NCI-H774 (cell line): ENCODE measurements around the gene DEFB119.
"Not testable (repeated sequence)": the region's sequence is repeated elsewhere in the genome, so short reads cannot be mapped to it uniquely, and the experiment has no call there.

ENCODE experiments used
- DNase-seq: peaks from one replicate; lab custom pipeline; 2025; lab: John Stamatoyannopoulos, UW

Gene DEFB119, protein sequence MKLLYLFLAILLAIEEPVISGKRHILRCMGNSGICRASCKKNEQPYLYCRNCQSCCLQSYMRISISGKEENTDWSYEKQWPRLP

GRCh38 chr20:31390490-31390889 is at the start of gene DEFB119:
DEFB119 (minus strand) TSS chr20:31390590; CDS start chr20:31390483, 107 bp downstream.
- no peak for DNase-seq

DNA sequence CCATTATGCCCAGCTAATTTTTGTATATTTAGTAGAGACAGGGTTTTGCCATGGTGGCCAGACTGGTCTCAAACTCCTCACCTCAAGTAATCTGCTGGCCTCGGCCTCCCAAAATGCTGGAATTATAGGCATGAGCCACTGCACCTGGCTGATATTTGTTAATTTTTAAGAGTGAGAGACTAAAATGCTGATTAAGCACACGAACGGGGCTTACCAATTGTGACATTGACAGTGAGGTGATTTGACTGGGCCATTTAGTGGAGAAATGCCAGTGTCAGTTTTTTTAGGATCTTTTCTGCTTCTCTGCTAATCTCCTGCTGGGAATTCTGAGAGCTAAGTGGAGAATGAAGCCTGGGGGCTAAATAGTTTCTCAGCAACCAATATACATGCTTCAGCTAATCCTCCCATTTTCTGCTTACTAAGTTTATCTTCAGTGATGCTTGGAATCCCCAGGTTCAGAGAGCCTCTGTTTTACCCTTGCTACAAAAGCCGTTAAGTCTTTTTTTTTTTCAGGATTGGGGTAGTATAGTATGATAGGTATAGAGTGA is 40.3 kb upstream of the DEFB119 start:
- DNase-seq, result no peak

DNA sequence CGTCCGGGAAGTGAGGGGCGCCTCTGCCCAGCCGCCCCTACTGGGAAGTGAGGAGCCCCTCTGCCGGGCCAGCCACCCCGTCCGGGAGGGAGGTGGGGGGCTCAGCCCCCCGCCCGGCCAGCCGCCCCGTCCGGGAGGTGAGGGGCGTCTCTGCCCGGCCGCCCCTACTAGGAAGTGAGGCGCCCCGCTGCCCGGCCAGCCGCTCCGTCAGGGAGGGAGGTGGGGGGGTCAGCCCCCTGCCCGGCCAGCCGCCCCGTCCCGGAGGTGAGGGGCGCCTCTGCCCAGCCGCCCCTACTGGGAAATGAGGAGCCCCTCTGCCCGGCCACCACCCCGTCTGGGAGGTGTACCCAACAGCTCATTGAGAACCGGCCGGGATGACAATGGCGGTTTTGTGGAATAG is 37.2 kb upstream of the DEFB119 start:
- DNase-seq, result not testable (repeated sequence)

DNA sequence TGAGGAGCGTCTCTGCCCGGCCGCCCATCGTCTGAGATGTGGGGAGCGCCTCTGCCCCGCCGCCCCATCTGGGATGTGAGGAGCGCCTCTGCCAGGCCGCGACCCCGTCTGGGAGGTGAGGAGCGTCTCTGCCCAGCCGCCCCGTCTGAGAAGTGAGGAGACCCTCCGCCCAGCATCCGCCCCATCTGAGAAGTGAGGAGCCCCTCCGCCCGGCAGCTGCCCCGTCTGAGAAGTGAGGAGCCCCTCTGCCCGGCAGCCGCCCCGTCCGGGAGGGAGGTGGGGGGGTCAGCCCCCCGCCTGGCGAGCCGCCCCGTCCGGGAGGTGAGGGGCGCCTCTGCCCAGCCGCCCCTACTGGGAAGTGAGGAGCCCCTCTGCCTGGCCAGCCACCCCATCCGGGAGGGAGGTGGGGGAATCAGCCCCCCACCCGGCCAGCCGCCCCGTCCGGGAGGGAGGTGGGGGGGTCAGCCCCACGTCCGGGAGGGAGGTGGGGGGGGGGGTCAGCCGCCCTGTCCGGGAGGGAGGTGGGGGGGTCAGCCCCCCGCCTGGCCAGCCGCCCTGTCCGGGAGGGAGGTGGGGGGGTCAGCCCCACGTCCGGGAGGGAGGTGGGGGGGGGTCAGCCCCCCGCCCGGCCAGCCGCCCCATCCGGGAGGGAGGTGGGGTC is 36.6 kb upstream of the DEFB119 start:
- DNase-seq, result not testable (repeated sequence)

DNA sequence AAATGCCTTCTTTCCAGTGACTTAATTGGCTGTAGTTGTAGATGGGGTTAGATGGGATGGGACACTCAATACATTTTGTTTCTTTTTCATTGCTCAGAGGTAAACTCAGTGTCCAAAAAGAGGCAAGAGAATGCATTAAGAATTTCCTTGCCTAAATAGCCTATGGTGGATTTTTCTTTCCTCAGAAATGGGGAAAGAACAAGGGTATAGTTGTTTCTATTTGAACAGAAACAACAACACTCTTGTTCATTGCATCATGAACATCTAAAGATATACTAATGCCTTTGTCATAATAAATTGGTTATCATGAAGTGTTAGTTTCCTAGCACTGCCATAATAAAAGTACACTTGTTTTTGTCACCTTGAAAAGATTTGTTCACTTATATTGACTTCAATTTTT is 35.4 kb upstream of the DEFB119 start:
- DNase-seq, result no peak

- DNase-seq, result no peak
Observed at GRCh38 chr20:31418307-31418706, 27.9 kb upstream of the DEFB119 start.

DNA sequence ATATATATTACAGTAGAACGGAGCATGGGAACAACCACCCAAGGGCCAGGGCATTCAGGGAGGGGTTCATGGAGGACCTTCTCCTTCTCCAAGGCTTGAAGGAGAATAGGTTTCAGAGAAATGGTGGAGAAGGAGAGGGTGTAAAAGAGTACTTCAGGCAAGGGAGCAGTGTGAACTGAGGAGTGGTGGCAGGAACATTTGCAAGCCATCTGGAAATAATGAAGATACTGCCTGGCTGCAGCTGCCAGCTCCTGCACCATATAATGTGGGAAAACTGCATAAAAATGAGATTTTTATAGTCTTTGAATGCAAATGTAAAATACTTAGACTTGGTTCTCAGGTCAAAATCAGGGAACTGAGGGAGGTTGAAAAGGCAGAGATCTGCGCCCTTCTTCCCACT is 25.3 kb upstream of the DEFB119 start:
- DNase-seq, result no peak

DNA sequence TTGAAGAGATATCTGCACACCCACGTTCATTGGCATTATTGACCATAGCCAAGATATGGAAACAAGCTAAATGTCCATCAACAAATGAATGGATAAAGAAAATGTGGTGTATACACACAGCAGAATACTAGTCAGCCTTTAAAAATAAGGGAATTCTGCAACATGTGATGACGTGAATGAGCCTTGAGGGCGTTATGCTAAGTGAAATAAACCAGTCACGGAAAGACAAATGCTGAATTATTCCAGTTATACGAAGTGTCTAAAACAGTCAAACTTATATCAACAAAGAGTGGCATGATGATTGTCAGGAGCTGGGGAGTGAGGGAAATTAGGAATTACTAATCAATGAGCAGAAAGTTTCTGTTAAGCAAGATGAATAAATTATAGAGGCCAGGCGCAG is 24.0 kb upstream of the DEFB119 start:
- no peak for DNase-seq

GRCh38 chr20:31410011-31410410 is 19.6 kb upstream of the DEFB119 start:
- no peak for DNase-seq

- no peak for DNase-seq
Observed at GRCh38 chr20:31406115-31406514, 15.7 kb upstream of the DEFB119 start, which contains the start of gene DEFB121. DEFB121 (minus strand) TSS chr20:31406215; CDS start chr20:31406152, 63 bp downstream.

GRCh38 chr20:31403886-31404285 is 13.5 kb upstream of the DEFB119 start:
- DNase-seq, result no peak

DNA sequence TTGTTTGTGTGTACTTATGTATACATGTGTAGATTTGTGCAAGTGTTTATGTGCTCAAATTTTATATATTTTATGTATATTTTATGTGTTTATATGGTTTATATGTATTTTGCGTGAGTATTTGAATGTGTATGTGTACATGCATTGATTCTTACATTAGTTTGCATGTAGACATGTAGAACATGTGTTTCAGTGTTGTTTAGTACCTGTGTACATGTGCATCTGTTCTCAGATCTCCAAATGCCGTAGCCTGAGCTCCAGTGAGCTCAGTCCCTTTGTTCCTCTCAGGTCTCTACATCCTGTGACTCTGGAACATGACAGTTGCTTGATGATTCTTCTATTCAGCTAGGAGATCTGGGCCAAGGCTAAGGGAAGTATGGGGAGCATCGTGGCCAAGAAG is 4.5 kb upstream of the DEFB119 start:
- DNase-seq, result no peak

- no peak for DNase-seq
Observed at GRCh38 chr20:31392836-31393235, 2.4 kb upstream of the DEFB119 start.

DNA sequence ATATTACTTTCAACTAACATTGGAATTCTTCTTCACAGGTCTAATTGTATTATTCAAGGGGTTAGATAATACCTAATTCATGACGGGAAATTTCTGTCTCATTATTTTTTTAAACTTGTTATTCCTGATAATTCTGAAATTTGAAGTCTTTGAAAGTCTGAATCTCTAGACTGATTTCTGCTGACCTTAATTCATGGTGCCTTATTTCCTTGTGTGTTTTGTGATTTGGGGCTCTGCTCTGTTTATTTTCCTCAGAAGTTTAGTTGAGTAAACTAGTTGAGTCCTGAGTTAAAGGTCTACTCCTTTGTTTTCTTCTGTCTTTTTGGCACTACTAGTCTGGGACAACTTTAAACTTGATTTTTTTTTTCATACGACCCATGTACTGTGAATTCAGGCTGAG is 16.0 kb downstream of the DEFB119 start:
- DNase-seq, result no peak

- no peak for DNase-seq
Observed at GRCh38 chr20:31368301-31368700, 22.1 kb downstream of the DEFB119 start, which contains the start of gene DEFB118. DEFB118 (plus strand) TSS chr20:31368601; CDS start chr20:31368651, 50 bp downstream.

GRCh38 chr20:31364272-31364671 is 26.1 kb downstream of the DEFB119 start:
- DNase-seq, result not testable (repeated sequence)

GRCh38 chr20:31363295-31363694 is 27.1 kb downstream of the DEFB119 start:
- no peak for DNase-seq

DNA sequence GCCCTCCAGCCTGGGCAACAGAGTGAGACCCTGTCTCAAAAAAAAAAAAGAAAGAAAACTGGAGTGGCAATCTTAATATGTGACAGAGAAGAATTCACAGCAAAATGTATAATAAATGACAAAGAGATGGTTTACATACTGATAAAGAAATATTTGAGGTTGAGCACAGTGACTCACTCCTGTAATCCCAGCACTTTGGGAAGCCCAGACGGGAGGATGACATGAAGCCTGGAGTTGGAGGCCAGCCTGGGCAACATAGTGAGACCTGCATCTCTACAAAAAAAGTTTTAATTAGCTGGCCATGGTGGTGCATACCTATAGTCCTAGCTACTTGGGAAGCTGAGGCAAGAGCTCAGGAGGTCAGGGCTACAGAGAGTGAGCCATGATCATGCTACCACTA is 34.4 kb downstream of the DEFB119 start:
- DNase-seq, result no peak

DNA sequence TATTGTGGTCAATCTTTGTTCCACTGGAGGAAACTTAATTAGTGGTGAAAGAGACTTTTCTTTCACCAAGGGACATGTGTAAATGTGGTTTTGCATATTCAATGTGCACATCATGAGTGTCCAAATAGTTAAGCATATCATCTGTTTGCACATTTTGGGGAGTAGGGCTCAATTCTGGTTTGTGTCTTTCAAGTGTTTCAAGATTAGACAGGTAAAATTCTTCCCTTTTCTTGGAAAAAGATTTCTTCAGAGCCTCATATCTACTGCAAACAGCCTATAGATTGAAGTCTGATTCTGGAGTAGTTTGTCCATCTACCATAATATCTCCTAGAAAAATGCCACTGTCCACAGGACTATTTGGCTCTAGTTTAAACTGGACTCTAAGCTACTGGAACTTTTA is 48.9 kb downstream of the DEFB119 start:
- DNase-seq, result no peak

GRCh38 chr20:31330893-31331292 is 59.5 kb downstream of the DEFB119 start:
- no peak for DNase-seq
